SJCRH30 (cell line): ENCODE data around the gene CELF2. TPM values are rescaled to one million over a fixed set of nuclear protein-coding genes. Genes with fewer than 3 reads are reported as not detected.

Experiments used
- DNase-seq, 2 experiments: peaks; one replicate each; pipeline ENCODE4 v3.0.0-alpha.2; 2015 to 2020
- H3K27ac ChIP-seq: fragments of 250-450 bp; sonication (Bioruptor Pico); 2 replicates; pipeline ENCODE4 v1.5.1; 2020; ENCODE audit warnings: mild to moderate bottlenecking, moderate library complexity
- H3K27me3 ChIP-seq: fragments of 250-450 bp; sonication (Bioruptor Pico); 2 replicates; pipeline ENCODE4 v1.5.1; 2020; ENCODE audit warnings: mild to moderate bottlenecking, moderate library complexity
- H3K36me3 ChIP-seq: fragments of 250-450 bp; sonication (Bioruptor Pico); 2 replicates; pipeline ENCODE4 v1.5.1; 2020; ENCODE audit warnings: mild to moderate bottlenecking, moderate library complexity
- H3K4me1 ChIP-seq: fragments of 250-450 bp; sonication (Bioruptor Pico); 2 replicates; pipeline ENCODE4 v1.5.1; 2020; ENCODE audit warnings: mild to moderate bottlenecking, moderate library complexity
- H3K4me3 ChIP-seq: fragments of 250-450 bp; sonication (Bioruptor Pico); 2 replicates; pipeline ENCODE4 v1.5.1; 2020; ENCODE audit warnings: mild to moderate bottlenecking, moderate library complexity
- H3K9me3 ChIP-seq: fragments of 250-450 bp; sonication (Bioruptor Pico); replicated peaks from 2 replicates; pipeline ENCODE4 v1.5.1; 2020; ENCODE audit warnings: mild to moderate bottlenecking, moderate library complexity
- total RNA-seq: library from RNA; depleted of rRNA; stranded (reverse); fragments of >200 nt; shearing (Covaris generic); gene quantifications from 2 replicates; pipeline ENCODE4 v1.2.3, GENCODE V29; 2014

Gene CELF2
- total RNA-seq, 1 experiment from 2014 or later: 65.2 TPM

DNA sequence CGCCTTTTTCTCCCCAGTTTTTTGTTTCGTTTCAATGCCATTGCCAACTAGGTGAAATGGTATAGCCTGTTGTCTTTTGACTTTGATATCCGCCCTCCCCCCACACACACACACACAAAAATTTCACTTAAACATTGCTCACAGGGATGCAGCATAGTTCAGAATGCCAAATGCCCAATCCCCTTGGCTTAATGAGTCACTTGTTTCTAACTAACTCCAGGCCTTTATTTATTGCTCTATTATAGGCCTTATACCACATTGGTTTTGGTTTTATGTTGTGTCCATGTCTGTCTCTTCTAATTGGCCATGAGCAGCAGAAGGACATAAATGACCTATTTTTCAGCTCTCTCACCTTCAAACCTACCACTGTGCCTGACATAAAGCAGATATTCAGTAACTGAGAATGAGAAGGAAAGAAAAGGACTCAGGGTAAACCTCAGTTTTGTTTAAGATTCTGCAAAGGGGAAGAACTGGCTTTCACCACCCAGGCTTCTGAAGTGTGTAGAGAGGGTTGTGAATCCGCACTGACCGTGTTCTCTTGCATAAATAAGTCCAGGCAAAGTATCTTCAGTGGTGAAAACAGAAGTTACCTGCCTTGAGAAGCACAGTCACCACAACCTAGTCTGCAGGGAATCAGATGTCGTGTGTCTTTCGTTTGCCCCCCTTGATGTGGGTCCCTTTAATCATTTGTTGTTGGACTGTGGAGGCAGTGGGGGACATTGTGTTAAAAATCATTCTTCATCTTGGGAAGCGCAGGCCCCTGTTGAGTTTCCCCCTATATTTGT lies 139.8 kb downstream of the CELF2 start:
- no peaks in the 10 kb centered on the region for H3K27me3 ChIP-seq
- DNase-seq: no peak
- H3K36me3 ChIP-seq: peaks cover 12% of the 10 kb centered on the region; the same call in 1 of the 2 replicates
- H3K4me3 ChIP-seq: no peak overlapping the region
- H3K9me3 ChIP-seq: peaks cover 3% of the 10 kb centered on the region; the same call in 1 of the 2 replicates
- no peaks in the 10 kb centered on the region for H3K4me1 ChIP-seq
- H3K27ac ChIP-seq: no peak overlapping the region

GRCh38 chr10:11158080-11158479 lies 140.4 kb downstream of the CELF2 start:
- Histone ChIP-seq H3K9me3 (peaks cover 3% of the 10 kb centered on the region; the same call in 1 of the 2 replicates), H3K27ac (no peak overlapping the region), H3K27me3 (no peaks in the 10 kb centered on the region), H3K36me3 (peaks cover 12% of the 10 kb centered on the region; the same call in 1 of the 2 replicates), H3K4me3 (no peak overlapping the region), H3K4me1 (no peaks in the 10 kb centered on the region)
- no peak for DNase-seq

DNA sequence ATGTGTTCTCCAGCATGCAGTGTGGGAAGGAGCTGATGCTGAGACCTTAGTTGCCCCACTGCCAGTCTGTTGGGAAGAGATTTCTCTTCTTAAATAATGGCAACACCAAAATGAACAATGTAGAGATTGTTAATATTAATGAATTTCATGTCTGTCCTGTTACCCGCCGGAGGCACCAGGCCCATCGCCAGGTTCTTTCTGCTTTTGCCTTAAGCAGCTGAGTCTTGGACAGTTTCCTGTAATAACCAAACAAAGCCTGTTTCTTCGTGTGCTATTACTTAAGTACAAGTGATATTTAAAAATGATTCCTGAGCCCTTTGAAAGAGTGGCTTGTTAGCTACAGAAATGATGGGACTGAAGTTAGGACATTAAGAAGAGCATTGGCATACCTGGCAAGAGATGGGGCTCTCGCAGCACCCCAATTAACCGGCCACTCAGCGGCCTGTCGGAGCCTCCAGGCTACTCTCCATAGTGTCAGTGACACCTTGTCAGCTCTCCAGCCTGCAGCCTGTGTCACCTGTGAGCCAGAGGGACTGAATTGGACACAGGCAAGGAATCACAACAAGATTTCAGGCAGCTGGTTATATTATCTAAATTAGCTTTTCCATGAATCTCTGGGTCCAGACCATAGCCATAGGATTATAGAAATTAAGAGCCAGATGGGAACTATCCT lies 142.0 kb downstream of the CELF2 start:
- Histone ChIP-seq H3K27me3 (no peaks in the 10 kb centered on the region), H3K4me3 (no peak overlapping the region), H3K36me3 (peaks cover 12% of the 10 kb centered on the region; the same call in 1 of the 2 replicates), H3K9me3 (peaks cover 3% of the 10 kb centered on the region; the same call in 1 of the 2 replicates), H3K27ac (no peak overlapping the region), H3K4me1 (no peaks in the 10 kb centered on the region)
- DNase-seq: no peak

DNA sequence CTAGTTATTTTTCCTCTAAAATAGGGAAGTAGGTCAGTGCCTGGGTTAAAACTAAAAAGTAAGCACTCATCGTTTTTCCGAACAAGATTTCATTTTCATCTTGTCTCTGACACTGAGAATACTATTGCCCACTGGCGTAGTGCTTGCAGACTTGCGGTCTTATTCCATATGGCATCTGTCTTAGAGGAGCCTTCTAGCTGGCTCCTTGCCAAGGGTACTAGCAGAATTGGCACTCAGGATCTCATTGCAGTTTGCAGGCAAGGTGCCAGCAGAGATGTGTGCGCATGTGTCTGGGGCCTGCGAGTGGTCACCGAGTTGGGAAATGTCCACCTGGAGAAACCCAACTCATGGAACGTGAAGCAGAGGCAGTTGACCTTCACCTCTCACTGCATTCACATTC lies 143.4 kb downstream of the CELF2 start:
- no peak for DNase-seq
- H3K36me3 ChIP-seq: peaks cover 16% of the 10 kb centered on the region; the same call in 1 of the 2 replicates
- H3K27ac ChIP-seq: no peak overlapping the region

DNA sequence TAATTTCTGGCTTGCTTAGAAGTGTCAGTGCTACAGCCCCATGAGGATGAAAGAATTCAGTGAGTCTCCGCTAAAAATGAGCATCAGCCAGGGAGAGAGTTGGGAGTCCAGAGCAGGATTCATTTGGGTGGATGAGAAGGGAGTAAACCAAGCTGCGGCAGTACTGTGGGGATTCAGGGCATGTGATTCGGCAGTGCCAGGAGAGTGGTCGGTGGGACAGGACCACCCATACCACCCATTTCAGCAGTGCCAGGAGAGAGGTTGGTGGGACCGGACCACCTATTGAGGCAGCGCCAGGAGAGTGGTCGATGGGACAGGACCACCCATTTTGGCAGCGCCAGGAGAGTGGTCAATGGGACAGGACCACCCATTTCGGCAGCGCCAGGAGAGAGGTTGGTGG lies 144.2 kb downstream of the CELF2 start:
- peaks cover 3% of the 10 kb centered on the region; the same call in 1 of the 2 replicates for H3K9me3 ChIP-seq
- H3K36me3 ChIP-seq: peaks cover 18% of the 10 kb centered on the region; the same call in 1 of the 2 replicates
- H3K27ac ChIP-seq: no peak overlapping the region
- no peaks in the 10 kb centered on the region for H3K4me1 ChIP-seq
- H3K27me3 ChIP-seq: no peaks in the 10 kb centered on the region
- no peak overlapping the region for H3K4me3 ChIP-seq
- DNase-seq: no peak

More for the DNA sequence above, 143.4 kb downstream of the CELF2 start:
- H3K9me3 ChIP-seq: peaks cover 3% of the 10 kb centered on the region; the same call in 1 of the 2 replicates
- H3K27me3 ChIP-seq: no peaks in the 10 kb centered on the region
- H3K4me3 ChIP-seq: no peak overlapping the region
- H3K4me1 ChIP-seq: no peaks in the 10 kb centered on the region

GRCh38 chr10:11162828-11163599 lies 145.3 kb downstream of the CELF2 start:
- H3K9me3 ChIP-seq: peaks cover 3% of the 10 kb centered on the region; the same call in 1 of the 2 replicates
- no peak for DNase-seq
- H3K4me3 ChIP-seq: no peak overlapping the region
- peaks cover 18% of the 10 kb centered on the region for H3K36me3 ChIP-seq
- H3K4me1 ChIP-seq: no peaks in the 10 kb centered on the region
- no peaks in the 10 kb centered on the region for H3K27me3 ChIP-seq
- no peak overlapping the region for H3K27ac ChIP-seq

GRCh38 chr10:11163780-11164550 lies 146.3 kb downstream of the CELF2 start:
- Histone ChIP-seq H3K4me3 (no peak overlapping the region), H3K9me3 (peaks cover 3% of the 10 kb centered on the region; the same call in 1 of the 2 replicates), H3K27ac (no peak overlapping the region), H3K4me1 (no peaks in the 10 kb centered on the region), H3K27me3 (no peaks in the 10 kb centered on the region), H3K36me3 (peaks cover 23% of the 10 kb centered on the region)
- no peak for DNase-seq

- Histone ChIP-seq H3K4me3 (no peak overlapping the region), H3K9me3 (peaks cover 3% of the 10 kb centered on the region; the same call in 1 of the 2 replicates), H3K36me3 (peaks cover 24% of the 10 kb centered on the region), H3K4me1 (no peaks in the 10 kb centered on the region), H3K27ac (no peak overlapping the region), H3K27me3 (no peaks in the 10 kb centered on the region)
- no peak for DNase-seq
These were observed 146.8 kb downstream of the CELF2 start for GRCh38 chr10:11164551-11164802.

DNA sequence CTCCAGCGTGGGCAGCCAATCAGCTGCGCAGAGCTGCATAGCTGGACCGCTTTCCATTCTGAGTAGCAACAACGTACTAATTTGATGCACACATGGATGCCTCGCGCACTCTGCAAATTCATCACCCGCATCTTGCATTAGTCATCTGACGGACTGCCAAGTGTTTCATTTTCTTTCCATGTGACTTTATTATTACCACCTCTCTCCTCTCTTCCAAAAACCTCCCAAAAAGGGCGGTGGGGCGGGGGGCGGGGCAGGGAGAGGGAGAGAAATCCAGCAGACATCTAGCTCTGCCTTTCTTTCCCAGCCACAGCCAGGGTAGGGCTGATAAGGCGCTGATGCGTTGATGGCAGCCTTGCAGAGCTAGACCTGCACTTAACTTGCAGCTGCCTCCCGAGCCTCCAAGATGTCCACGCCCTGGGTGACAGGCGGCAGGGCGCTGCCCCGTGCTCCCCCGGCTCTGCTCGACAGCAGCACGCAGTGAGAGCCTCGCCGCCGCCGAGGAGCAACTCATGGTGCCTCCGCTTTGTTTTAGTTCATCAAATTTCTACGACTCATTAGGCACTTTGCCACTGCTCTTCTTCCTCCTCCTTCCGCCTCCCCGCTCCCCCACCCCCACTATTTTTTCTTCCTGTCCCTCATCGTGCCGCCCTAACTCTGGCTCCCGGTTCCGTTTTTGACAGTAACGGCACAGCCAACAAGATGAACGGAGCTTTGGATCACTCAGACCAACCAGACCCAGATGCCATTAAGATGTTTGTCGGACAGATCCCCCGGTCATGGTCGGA lies 147.3 kb downstream of the CELF2 start:
- Histone ChIP-seq H3K27me3 (no peaks in the 10 kb centered on the region), H3K9me3 (peaks cover 3% of the 10 kb centered on the region; the same call in 1 of the 2 replicates), H3K36me3 (peaks cover 24% of the 10 kb centered on the region), H3K4me3 (no peak overlapping the region), H3K27ac (no peak overlapping the region), H3K4me1 (no peaks in the 10 kb centered on the region)
- no peak for DNase-seq

DNA sequence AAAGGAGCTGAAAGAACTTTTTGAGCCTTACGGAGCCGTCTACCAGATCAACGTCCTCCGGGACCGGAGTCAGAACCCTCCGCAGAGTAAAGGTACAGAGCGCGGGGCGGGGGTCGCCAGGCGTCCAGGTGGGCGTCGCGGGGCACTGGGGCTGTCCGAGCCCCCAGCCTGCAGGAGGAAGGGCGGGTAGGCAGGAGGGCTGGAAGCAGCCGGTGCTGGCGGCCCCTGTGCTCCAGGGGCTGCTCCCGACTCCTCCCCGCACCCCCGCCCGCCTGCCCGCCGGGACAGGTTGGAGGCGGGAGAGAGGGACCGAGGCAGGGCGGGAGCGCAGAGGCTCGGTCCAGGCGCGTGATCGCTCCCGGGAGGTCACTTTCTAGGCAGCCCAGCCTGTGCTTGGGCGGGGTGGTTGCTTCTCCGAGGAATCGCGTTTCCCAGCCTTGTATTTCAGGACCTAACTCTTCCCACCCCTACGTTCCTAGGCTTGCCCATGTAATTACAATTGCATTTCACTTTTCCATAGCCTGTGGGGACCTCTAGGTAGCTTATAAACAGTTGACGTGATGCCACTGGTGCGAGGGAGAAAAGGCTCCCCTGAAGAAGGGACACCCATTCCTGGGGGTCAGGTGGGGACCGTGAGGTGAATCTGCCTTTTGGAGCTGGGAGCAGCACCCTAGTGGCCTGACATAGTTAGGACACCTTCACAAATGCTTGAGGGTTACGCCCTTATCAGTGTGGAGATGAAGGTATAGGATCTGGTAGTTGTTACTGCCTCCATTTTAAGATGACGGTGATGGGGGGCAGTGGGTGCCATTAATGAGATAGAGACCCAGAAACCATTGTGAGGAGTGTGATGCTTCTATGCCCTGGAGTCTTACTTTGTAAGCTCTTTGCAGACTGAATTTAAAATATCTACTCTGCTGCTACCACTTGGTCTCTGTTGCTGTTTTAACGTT lies 148.2 kb downstream of the CELF2 start:
- no peak for DNase-seq
- H3K9me3 ChIP-seq: peaks cover 3% of the 10 kb centered on the region; the same call in 1 of the 2 replicates
- H3K36me3 ChIP-seq: peaks cover 22% of the 10 kb centered on the region
- H3K4me1 ChIP-seq: no peaks in the 10 kb centered on the region
- no peaks in the 10 kb centered on the region for H3K27me3 ChIP-seq
- H3K4me3 ChIP-seq: no peak overlapping the region
- H3K27ac ChIP-seq: no peak overlapping the region

DNA sequence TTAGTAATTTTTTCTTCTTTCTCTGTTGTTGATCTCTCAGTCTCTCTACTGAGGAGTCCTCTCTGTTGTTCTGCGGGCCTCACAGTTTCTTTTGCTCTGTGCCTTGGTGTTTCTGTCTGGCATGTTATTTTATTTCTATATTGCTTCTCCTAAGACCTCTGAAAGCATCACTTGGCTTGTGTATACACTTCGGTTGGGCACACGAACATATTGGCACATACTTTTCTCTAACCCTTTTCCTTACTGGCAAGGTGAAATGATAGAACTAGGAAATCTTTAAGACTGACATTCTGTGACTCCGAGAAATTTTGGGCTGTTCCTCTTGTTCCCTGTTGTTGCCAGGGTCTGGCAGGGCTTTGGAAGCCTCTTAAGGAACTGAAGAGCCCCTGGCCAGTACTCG lies 148.9 kb downstream of the CELF2 start:
- no peak overlapping the region for H3K4me3 ChIP-seq

DNA sequence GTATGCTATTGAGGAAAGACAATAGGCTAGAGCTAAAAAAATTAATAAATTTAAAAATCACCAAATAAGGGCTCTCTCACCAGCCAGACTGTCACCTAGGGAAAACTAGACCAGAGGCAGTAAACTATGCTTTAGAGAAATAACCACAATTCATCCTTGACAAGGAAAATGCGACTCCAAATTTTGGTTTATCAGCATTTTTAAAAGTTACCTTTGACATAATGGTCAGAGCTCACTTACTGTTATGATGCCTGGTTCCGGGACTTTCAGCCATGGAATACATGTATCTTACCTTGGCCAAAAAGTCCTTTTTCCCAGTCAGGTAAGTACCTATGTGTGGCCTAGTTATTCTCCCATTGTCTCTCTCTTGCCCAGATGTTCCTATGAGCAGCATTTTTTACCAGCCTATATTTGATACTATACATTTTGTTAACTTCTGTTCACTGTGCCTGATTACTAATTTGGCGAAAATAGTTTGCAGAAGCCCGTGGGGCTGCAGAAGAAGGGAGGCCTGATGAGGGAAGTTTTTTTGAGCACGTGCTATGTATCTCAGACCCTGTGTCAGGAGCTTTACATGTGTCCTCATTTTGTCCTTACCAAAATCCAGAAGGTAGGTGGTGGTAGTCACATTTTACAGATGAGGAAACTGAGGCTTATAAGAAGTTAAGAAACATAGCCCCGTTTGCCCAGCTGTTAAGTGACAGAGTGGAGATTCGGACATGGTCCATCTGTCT lies 149.7 kb downstream of the CELF2 start:
- no peaks in the 10 kb centered on the region for H3K27me3 ChIP-seq
- H3K9me3 ChIP-seq: no peaks in the 10 kb centered on the region
- H3K4me1 ChIP-seq: no peaks in the 10 kb centered on the region
- H3K36me3 ChIP-seq: peaks cover 27% of the 10 kb centered on the region
- no peak overlapping the region for H3K4me3 ChIP-seq
- no peak overlapping the region for H3K27ac ChIP-seq
- DNase-seq: no peak

More for the DNA sequence above, 148.9 kb downstream of the CELF2 start:
- Histone ChIP-seq H3K36me3 (peaks cover 22% of the 10 kb centered on the region), H3K4me1 (no peaks in the 10 kb centered on the region), H3K27ac (no peak overlapping the region), H3K9me3 (0 out of 2 replicates have a peak, but pooled peaks cover under 1% of the 10 kb centered on the region), H3K27me3 (no peaks in the 10 kb centered on the region)
- no peak for DNase-seq
